Hepatocyte (in vitro differentiated cells): Measurements from ENCODE around the gene XRRA1. TPM values are rescaled to one million over a fixed set of nuclear protein-coding genes. Genes with fewer than 3 reads are reported as not detected.

Experiments
- DNase-seq: peaks from one replicate; pipeline ENCODE4 v3.0.0-alpha.2; 2016; ENCODE audit warnings: low spot score
- H2AFZ ChIP-seq: fragments of 200-600 bp; sonication (generic); 2 replicates; pipeline ENCODE4 v1.6.0; 2016; ENCODE audit warnings: antibody characterized with exemption, mild to moderate bottlenecking
- H3K27ac ChIP-seq: fragments of 200-600 bp; sonication (generic); 2 replicates; pipeline ENCODE4 v1.5.1; 2016; ENCODE audit warnings: mild to moderate bottlenecking
- H3K27me3 ChIP-seq: fragments of 200-600 bp; sonication (generic); 2 replicates; pipeline ENCODE4 v1.6.1; 2016
- H3K36me3 ChIP-seq: fragments of 200-600 bp; sonication (generic); replicated peaks from 2 replicates; pipeline ENCODE4 v1.5.1; 2016; ENCODE audit warnings: low read depth; ENCODE audit not compliant: insufficient read depth
- H3K4me1 ChIP-seq: fragments of 200-600 bp; sonication (generic); 2 replicates; pipeline ENCODE4 v1.5.1; 2016; ENCODE audit warnings: mild to moderate bottlenecking, moderate library complexity; ENCODE audit not compliant: insufficient read depth
- H3K4me2 ChIP-seq: fragments of 200-600 bp; sonication (generic); 2 replicates; pipeline ENCODE4 v1.6.0; 2016
- H3K4me3 ChIP-seq: fragments of 200-600 bp; sonication (generic); 2 replicates; pipeline ENCODE4 v1.5.1; 2016; ENCODE audit warnings: mild to moderate bottlenecking
- H3K79me2 ChIP-seq: fragments of 200-600 bp; sonication (generic); 2 replicates; pipeline ENCODE4 v1.6.0; 2017; ENCODE audit warnings: mild to moderate bottlenecking
- H3K9me2 ChIP-seq: fragments of 200-600 bp; sonication (generic); replicated peaks from 2 replicates; pipeline ENCODE4 v1.6.0; 2017; ENCODE audit warnings: mild to moderate bottlenecking; ENCODE audit not compliant: insufficient read depth
- H3K9me3 ChIP-seq: fragments of 200-600 bp; sonication (generic); 2 replicates; pipeline ENCODE4 v1.5.1; 2016; ENCODE audit warnings: low read depth, mild to moderate bottlenecking
- H4K20me1 ChIP-seq: fragments of 200-600 bp; sonication (generic); 2 replicates; pipeline ENCODE4 v1.6.0; 2016; ENCODE audit warnings: mild to moderate bottlenecking; ENCODE audit not compliant: insufficient read depth, poor library complexity, severe bottlenecking
- EZH2 ChIP-seq: fragments of 200-600 bp; sonication (generic); IDR thresholded peaks from 2 replicates; pipeline ENCODE4 v1.6.1; 2016; ENCODE audit warnings: antibody characterized with exemption, mild to moderate bottlenecking, borderline replicate concordance
- EZH2phosphoT487 ChIP-seq: fragments of 200-600 bp; sonication (generic); IDR thresholded peaks from one replicate; pipeline ENCODE4 v1.6.1; 2018; ENCODE audit warnings: antibody characterized with exemption, mild to moderate bottlenecking, low read depth, moderate library complexity; ENCODE audit not compliant: unreplicated experiment, severe bottlenecking
- WGBS: methylation state at CpG from one replicate; pipeline ENCODE4 v1.1.6; 2016; ENCODE audit warnings: low lambda C conversion rate; ENCODE audit errors: missing lambda C conversion rate; 5-methylcytosine and 5-hydroxymethylcytosine counted together
- polyA plus RNA-seq: library from polyadenylated mRNA; unstranded; fragments of >200 nt; fragmentation: Nextera tagmentation; extraction: Ambion mirVana; gene quantifications from 2 replicates; pipeline ENCODE4 v1.2.1, GENCODE V29; 2016
- total RNA-seq: library from RNA; depleted of rRNA; stranded (reverse); fragments of >200 nt; gene quantifications from 2 replicates; pipeline ENCODE4 v1.2.3, GENCODE V29; 2014
- TF ChIP-seq, protein P1 (sequence below): fragments of 200-600 bp; sonication (generic); IDR thresholded peaks from 2 replicates; pipeline ENCODE4 v1.5.1; 2016; ENCODE audit warnings: antibody characterized with exemption, mild to moderate bottlenecking; ENCODE audit not compliant: poor library complexity

Gene XRRA1
- total and polyA plus RNA-seq, 2 experiments from 2014 or later: 4.9 to 7.3 TPM

GRCh38 chr11:74822170-74822569 is 126.7 kb downstream of the XRRA1 start:
- Histone ChIP-seq H3K27me3 (no peaks in the 10 kb centered on the region), H3K4me2 (no peak overlapping the region), H2AFZ (no peak overlapping the region), H3K9me2 (no peaks in the 10 kb centered on the region), H3K9me3 (peaks cover 26% of the 10 kb centered on the region), H4K20me1 (no peaks in the 10 kb centered on the region), H3K4me1 (no peaks in the 10 kb centered on the region), H3K4me3 (no peak overlapping the region), H3K36me3 (peaks cover 13% of the 10 kb centered on the region), H3K27ac (peak overlapping the region; percentile 24), H3K79me2 (no peaks in the 10 kb centered on the region)
- no peak for DNase-seq
- TF ChIP-seq, protein P1, sequence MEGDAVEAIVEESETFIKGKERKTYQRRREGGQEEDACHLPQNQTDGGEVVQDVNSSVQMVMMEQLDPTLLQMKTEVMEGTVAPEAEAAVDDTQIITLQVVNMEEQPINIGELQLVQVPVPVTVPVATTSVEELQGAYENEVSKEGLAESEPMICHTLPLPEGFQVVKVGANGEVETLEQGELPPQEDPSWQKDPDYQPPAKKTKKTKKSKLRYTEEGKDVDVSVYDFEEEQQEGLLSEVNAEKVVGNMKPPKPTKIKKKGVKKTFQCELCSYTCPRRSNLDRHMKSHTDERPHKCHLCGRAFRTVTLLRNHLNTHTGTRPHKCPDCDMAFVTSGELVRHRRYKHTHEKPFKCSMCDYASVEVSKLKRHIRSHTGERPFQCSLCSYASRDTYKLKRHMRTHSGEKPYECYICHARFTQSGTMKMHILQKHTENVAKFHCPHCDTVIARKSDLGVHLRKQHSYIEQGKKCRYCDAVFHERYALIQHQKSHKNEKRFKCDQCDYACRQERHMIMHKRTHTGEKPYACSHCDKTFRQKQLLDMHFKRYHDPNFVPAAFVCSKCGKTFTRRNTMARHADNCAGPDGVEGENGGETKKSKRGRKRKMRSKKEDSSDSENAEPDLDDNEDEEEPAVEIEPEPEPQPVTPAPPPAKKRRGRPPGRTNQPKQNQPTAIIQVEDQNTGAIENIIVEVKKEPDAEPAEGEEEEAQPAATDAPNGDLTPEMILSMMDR: no peak
- no peak for TF ChIP-seq EZH2phosphoT487
- no peak for TF ChIP-seq EZH2
- WGBS: 76% methylated on average over 5 of the region's 5 CpGs

GRCh38 chr11:74820763-74821162 is 128.1 kb downstream of the XRRA1 start:
- Histone ChIP-seq H3K36me3 (peaks cover 10% of the 10 kb centered on the region), H3K27ac (no peak overlapping the region), H3K4me1 (no peaks in the 10 kb centered on the region), H3K79me2 (no peaks in the 10 kb centered on the region), H3K9me3 (peaks cover 19% of the 10 kb centered on the region), H3K9me2 (no peaks in the 10 kb centered on the region), H2AFZ (no peak overlapping the region), H3K27me3 (no peaks in the 10 kb centered on the region), H3K4me3 (no peak overlapping the region), H4K20me1 (no peaks in the 10 kb centered on the region), H3K4me2 (no peak overlapping the region)
- no peak for DNase-seq
- TF ChIP-seq EZH2 (no peak), EZH2phosphoT487 (no peak)
- TF ChIP-seq, protein P1: no peak
- WGBS: 91% methylated on average over 1 of the region's 1 CpG

GRCh38 chr11:74819400-74819799 is 129.5 kb downstream of the XRRA1 start:
- WGBS: 59% methylated on average over 1 of the region's 1 CpG
- Histone ChIP-seq H3K4me1 (no peaks in the 10 kb centered on the region), H3K4me2 (no peak overlapping the region), H3K4me3 (no peak overlapping the region), H3K79me2 (peaks cover 2% of the 10 kb centered on the region), H3K9me2 (no peaks in the 10 kb centered on the region), H3K27me3 (no peaks in the 10 kb centered on the region), H3K36me3 (peaks cover 8% of the 10 kb centered on the region), H4K20me1 (no peaks in the 10 kb centered on the region), H2AFZ (no peak overlapping the region), H3K9me3 (peaks cover 11% of the 10 kb centered on the region), H3K27ac (peak overlapping the region; percentile 11)
- TF ChIP-seq, protein P1: no peak
- TF ChIP-seq EZH2phosphoT487 (no peak), EZH2 (no peak)
- no peak for DNase-seq
